ENCODE measurements around the gene KBTBD8.
A peak's percentile ranks its signal among the peaks of the same experiment; 100 is the strongest.

Gene KBTBD8

DNA sequence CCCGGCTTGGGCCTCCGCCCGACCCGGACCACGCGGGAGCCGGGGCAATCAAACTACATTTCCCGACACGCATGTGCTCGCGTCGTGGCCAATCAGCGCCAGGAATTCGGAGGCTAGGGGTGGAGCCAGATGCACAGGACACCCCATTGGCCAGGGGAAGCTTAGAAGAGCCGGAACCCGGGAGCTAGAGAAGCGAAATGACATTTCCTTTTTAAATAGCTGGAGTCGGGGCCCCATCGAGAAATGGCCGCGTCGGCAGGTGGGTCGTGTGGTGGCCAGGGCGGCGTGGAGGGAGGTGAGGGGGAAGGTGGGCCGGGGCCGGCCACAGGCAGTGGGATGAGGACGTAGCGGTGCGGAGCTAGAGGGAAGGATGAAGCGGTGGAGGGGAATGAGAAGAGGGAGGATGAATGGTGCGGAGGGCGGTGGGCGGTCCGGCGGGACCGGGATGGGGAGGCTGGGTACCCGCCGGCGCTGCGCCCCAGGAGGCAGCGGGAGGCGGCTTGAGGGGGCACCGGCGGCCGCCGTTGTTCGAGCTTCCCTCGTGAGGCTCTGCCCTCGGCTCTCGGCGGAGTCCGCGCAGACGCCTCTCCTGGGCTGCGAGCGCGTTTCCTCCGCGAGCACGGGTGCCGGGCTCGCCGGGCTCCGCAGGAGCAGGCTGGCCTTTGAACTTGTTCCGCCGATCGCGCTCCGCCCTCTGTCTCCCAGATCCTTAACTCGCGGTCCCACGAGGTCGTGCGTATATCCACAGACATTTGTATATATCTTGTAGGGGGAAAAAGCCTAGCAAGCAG lies at the start of gene KBTBD8:
Gene KBTBD8, plus strand, starts transcription at position 195 of the 791 bp plus-strand sequence. Its CDS starts 49 bp downstream, at position 244.
- DNase-seq (ENCODE audit: low spot score) = peak; percentile 98

DNA sequence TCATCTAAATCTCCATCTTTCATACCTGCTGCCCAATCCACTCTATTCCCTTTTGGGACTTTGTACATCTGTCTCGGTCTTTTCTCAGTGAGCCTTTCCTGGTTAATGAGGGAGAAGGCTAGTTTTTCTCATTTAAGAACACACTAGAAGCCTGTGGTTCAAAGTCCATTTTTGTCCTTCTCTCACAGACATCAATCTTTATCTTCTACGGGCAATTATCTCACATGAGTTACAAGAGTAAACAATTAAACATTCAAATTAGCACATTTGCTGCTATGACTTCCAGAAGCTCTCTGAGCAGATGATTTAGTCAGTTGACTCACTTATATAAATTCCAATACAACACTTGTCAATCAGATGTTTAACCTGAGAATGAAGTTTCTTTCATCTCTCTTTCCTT lies 49.3 kb upstream of the KBTBD8 start:
- DNase-seq (ENCODE audit: low spot score) = no peak

GRCh38 chr3:66949898-66950297 lies 48.2 kb upstream of the KBTBD8 start:
- no peak for DNase-seq (ENCODE audit: low spot score)

DNA sequence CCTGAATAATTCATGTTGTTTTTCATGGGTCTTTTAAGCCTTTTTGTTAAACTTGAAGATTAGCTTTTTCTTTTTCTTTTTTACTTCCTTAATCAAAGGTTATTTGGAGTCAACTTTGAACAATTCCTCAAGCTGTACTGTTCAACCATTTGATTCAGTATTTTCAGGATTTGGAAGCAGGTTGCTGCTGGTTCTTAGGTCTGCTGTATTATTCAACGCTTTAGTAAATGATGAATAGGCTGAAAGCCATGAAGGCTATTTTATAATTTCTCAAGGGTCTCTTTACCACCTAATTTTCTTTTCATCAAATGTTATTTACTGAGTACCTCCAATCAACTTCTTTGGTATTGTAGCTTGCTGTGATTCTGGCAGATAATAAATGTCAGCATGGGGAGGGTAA lies 45.8 kb upstream of the KBTBD8 start:
- no peak for DNase-seq (ENCODE audit: low spot score)

- no peak for DNase-seq (ENCODE audit: low spot score)
These were observed 44.1 kb upstream of the KBTBD8 start for GRCh38 chr3:66953934-66954445.

DNA sequence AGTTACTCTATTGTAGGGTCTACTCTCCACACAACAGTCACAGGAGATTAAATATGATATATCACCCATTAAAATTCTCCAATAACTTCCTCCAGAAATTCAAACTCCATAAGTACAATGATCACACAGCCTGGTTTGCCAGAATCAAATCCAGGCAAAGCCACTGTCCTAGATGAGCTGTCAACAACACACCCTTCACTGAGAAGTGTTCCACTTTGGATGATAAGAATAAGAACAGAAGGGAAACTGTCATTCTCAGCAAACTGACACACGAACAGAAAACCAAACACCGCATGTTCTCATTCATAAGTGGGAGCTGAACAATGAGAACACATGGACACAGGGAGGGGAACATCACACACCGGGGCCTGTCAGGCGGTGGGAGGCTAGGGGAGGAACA lies 41.4 kb upstream of the KBTBD8 start:
- DNase-seq (ENCODE audit: low spot score) = no peak

GRCh38 chr3:66957367-66957766 lies 40.7 kb upstream of the KBTBD8 start:
- no peak for DNase-seq (ENCODE audit: low spot score)

- DNase-seq (ENCODE audit: low spot score) = no peak
These were observed 40.0 kb upstream of the KBTBD8 start for GRCh38 chr3:66958067-66958466.

GRCh38 chr3:66962664-66963063 lies 35.4 kb upstream of the KBTBD8 start:
- DNase-seq (ENCODE audit: low spot score) = no peak

GRCh38 chr3:66971245-66971644 lies 26.9 kb upstream of the KBTBD8 start:
- DNase-seq (ENCODE audit: low spot score) = no peak

- DNase-seq (ENCODE audit: low spot score) = peak; percentile 82
These were observed 26.1 kb upstream of the KBTBD8 start for GRCh38 chr3:66971891-66972551.

DNA sequence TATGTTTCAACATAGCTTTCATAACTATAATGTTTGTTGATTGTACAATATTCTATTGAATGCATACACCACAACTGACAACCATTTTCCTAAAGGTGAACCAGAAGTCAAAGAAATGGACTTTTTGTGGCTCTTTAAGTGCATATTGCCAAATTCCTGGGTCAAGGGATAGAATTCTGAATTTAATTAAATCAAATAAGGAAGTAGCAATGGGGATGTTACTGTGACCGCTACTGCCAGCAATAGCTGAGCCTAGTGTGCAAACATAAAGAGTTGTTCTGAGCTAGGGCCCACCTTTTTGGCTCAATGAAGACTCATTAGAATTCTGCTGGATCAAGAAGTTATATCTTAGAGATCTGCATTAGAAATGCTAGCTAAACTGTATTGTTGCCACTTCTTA lies 17.3 kb upstream of the KBTBD8 start:
- DNase-seq (ENCODE audit: low spot score) = no peak

- DNase-seq (ENCODE audit: low spot score) = no peak
These were observed 15.0 kb upstream of the KBTBD8 start for GRCh38 chr3:66983101-66983500.

DNA sequence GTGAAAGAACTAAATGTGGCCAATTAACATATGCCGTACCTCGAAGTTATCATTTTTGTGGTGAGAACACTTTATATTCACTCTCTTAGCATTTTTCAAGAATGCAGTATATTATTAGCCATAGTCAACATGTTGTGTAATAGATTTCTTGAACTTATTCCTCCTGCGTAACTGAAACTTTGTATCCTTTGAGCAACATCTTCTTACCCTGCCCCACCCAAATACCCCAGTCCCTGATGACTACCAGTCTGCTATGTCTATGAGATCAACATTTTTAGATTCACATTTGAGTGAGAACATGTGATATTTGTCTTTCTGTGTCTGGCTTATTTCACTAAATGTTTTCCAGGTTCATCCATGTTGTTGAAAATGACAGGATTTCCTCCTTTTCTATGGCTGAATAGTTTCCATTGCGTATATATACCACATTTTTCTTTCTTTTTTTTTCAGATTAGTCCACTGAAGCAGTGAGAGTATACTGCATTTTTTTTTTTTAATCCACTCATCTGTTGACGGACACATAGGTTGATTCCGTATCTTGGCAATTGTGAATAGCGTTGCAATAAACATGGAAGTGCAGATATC lies 12.7 kb upstream of the KBTBD8 start:
- no peak for DNase-seq (ENCODE audit: low spot score)

DNA sequence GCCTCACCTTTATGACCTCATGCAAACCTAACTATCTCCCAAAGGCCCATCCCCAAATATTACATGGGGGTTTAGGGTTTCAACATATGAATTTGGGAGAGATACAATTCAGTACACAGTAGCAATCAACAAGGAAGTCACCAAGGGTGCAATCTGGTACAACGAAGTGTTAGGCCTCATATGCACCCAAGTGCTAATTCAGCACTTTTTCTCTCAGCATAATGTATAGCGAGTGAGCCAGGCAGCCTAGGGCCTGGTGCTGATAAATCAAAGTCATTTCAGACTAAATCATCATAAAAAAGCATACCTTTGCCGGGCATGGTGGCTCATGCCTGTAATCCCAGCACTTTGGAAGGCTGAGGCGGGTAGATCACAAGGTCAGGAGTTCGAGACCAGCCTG lies 11.7 kb upstream of the KBTBD8 start:
- no peak for DNase-seq (ENCODE audit: low spot score)

GRCh38 chr3:66989241-66989640 lies 8.9 kb upstream of the KBTBD8 start:
- DNase-seq (ENCODE audit: low spot score) = peak; percentile 12

GRCh38 chr3:66989860-66990696 lies 8.0 kb upstream of the KBTBD8 start:
- no peak for DNase-seq (ENCODE audit: low spot score)

DNA sequence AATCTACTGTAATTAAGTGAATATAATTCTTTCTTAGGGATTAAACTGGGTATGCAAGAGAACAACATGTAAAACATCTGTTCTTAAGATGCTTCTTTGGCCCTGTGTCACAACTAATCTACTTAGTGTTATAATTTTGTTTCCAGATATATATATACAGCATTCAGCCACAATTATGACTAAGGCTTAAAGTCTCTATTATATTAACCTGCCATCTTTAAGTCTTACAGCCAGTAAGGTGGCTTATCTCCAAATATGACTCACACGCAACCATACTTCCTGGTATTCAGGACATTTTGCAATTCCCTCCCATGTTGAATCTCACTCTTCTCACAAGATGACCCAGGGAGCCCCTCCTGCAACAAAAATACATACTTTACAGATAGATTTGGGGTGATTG lies 6.6 kb upstream of the KBTBD8 start:
- no peak for DNase-seq (ENCODE audit: low spot score)

DNA sequence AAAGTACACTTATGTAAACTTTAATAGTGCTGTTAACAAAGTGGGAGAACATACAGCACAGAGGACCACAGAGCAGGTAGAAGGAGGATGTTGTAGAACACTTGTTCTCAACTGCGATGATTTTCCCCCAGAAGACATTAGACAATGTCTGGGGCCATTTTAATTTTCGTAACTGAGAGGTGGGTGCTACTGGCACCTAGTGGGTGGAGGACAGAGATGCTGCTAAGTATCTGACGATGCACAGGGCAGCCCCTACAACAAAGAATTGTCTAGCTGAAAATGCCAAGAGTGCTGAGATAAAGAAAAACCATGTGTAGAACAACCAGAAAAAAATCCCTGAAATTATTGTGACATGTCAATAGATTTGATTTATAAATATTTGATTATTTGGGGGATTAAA lies 5.0 kb upstream of the KBTBD8 start:
- no peak for DNase-seq (ENCODE audit: low spot score)

DNA sequence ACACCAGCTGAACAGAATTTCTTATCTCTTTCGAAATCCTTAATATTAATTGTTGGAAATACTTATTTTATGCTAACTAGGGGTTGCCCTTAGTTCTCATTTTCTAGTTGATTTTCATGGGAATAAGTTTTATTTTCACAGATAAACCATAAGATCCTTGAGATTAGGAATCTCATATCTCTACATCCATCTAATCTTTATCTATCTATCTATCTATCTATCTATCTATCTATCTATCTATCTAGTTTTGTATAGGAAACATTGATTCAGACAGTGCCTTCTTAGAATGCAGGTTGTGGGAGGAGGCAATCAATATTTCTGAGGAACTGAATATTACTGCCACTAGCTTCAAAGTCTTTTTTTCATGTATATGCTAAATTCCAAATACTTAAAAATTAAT lies 3.5 kb upstream of the KBTBD8 start:
- no peak for DNase-seq (ENCODE audit: low spot score)

DNA sequence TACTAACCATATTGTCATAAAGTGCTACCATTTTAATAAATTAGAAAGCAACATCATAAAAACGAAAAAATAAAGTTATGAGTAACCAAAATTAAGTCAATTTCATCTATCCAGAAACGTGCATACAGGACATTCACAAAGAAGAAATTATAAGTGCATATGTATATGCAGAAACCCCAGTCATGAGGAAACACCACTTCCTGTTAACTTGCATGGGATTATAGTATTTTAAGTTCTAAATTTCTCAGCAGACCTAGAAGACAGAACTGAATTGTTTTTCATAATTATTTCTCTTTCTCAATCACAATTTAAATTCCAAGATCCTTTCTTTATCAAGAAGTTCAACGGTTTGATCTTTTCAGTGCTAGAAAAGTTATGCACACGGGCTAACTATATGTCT lies 1.4 kb upstream of the KBTBD8 start:
- no peak for DNase-seq (ENCODE audit: low spot score)

DNA sequence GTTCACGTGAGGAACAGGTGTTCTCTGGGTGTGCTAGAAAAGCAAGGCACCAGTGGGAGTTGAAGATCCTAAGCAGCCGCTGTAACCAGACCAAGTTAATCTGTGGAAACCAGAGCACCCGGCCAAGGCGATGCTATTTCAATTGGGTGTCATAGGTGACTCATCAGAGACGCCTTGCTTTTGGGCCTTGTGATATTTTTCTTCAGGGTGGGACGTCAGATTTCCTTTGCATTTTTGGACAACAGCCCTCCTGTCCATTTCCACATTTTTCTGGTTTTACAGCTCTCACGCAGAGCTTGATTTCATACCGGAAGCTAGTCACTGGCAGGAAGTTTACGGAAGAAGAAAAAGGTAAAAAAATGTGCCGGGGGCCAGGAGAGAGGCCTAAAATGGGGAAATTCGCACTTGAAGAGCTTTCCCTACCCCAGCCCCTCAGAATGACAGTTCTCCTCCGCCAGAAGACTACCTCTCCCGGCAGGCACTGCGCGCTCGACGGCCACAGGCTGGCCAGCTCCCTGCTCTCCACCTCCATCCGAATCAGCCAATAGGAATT lies 471 bp upstream of the KBTBD8 start:
- no peak for DNase-seq (ENCODE audit: low spot score)

All from iPS-NIHi11 (cell line).